ENCODE results near the gene MAST2.
A peak's percentile ranks its signal among the peaks of the same experiment; 100 is the strongest.

DNA sequence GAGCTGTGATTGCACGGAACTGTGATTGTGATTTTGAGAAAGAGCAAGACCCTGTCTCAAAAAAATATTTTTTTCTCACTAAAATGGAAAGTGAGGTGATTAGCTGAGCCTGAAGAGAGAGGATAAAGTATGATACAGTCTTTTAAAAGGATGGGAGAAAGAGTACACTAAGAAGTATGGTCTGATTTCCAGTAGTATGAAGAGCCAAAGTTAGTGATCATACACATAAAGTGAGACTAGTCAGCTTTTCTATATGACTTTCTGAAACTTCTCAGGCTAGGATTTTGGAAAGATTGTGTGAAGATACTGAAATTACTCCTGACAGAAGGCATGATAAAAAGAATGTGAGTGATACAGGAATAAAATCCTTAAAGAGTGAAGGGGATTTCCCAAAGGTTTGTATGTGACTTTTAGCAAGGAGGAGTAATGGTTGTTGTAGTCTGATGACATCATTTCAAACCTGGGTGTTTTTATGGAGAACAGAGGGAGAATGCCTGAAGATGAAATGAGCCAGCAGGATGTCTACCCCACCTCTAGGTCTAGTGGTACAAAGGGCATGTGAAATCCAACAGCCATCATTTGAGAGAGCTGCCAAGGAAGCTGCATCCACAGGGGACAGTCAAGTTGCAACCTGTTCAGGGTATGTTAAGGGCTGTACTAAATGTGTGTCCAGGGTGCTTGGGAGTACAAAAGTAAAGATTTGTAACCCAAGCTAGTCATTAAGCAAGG, 171.3 kb downstream of the MAST2 start:
- TF ChIP-seq, protein P1, sequence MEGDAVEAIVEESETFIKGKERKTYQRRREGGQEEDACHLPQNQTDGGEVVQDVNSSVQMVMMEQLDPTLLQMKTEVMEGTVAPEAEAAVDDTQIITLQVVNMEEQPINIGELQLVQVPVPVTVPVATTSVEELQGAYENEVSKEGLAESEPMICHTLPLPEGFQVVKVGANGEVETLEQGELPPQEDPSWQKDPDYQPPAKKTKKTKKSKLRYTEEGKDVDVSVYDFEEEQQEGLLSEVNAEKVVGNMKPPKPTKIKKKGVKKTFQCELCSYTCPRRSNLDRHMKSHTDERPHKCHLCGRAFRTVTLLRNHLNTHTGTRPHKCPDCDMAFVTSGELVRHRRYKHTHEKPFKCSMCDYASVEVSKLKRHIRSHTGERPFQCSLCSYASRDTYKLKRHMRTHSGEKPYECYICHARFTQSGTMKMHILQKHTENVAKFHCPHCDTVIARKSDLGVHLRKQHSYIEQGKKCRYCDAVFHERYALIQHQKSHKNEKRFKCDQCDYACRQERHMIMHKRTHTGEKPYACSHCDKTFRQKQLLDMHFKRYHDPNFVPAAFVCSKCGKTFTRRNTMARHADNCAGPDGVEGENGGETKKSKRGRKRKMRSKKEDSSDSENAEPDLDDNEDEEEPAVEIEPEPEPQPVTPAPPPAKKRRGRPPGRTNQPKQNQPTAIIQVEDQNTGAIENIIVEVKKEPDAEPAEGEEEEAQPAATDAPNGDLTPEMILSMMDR (conservative IDR thresholded peaks at IDR 0.05 in 1 of 2, IDR thresholded peaks at IDR 0.05 in 1 of 2; ENCODE audit: extremely low read depth in 1 of 2, insufficient read depth in 1 of 2, low read depth in 1 of 2, low read length in 2 of 2) = peak in 1 of 2 donors; percentile 32
- TF ChIP-seq EZH2 (IDR thresholded peaks at IDR 0.05; ENCODE audit: borderline replicate concordance, low read length) = no peak

Data from mammary epithelial cell (primary cell).